ENCODE data around the gene CYP17A1. TPM values are rescaled to one million over a fixed set of nuclear protein-coding genes. Genes with fewer than 3 reads are reported as not detected.

The CYP17A1 gene
- total and polyA plus RNA-seq, 2 experiments from 2014 or later, result not detected

- Histone ChIP-seq H3K27me3 (ENCODE audit: insufficient read depth) (no peaks in the 10 kb centered on the region), H3K36me3 (ENCODE audit: insufficient read depth) (no peaks in the 10 kb centered on the region), H3K4me3 (no peak overlapping the region), H3K9me2 (ENCODE audit: insufficient read depth) (no peaks in the 10 kb centered on the region), H3K79me2 (replicated peaks; ENCODE audit: insufficient read depth) (no peaks in the 10 kb centered on the region), H3K27ac (ENCODE audit: low read depth) (no peak overlapping the region), H3K4me1 (ENCODE audit: insufficient read depth) (no peaks in the 10 kb centered on the region), H2AFZ (no peak overlapping the region), H4K20me1 (replicated peaks; ENCODE audit: insufficient read depth) (no peaks in the 10 kb centered on the region), H3K4me2 (no peak overlapping the region), H3F3A (replicated peaks; ENCODE audit: low read depth) (no peaks in the 10 kb centered on the region)
- Mint-ChIP-seq H3K27me3 (ENCODE audit: insufficient read depth, low read depth, poor library complexity) (no peaks in the 10 kb centered on the region), H3K4me3 (no peak overlapping the region), H3K27ac (no peak overlapping the region), H3K9me3 (no peaks in the 10 kb centered on the region), H3K36me3 (ENCODE audit: low read depth) (no peaks in the 10 kb centered on the region; the same call in 2 of the 3 replicates), H3K4me1 (no peaks in the 10 kb centered on the region)
- no peak for DNase-seq (ENCODE audit: low spot score)
- no peak for ATAC-seq
- TF ChIP-seq ZNF114 (CRISPR knock-in tag; IDR thresholded peaks at IDR 0.05), result no peak
- no peak for TF ChIP-seq EZH2 (IDR thresholded peaks at IDR 0.05; ENCODE audit: low read depth, unreplicated experiment)
- no peak for TF ChIP-seq REST (IDR thresholded peaks at IDR 0.05; ENCODE audit: unreplicated experiment)
- no peak for TF ChIP-seq CREB1 (CRISPR knock-in tag; IDR thresholded peaks at IDR 0.05; ENCODE audit: low read depth)
- no peak for TF ChIP-seq NANOG (IDR thresholded peaks at IDR 0.05; ENCODE audit: borderline replicate concordance)
- TF ChIP-seq JUNB (IDR thresholded peaks at IDR 0.05; ENCODE audit: unreplicated experiment), result no peak
- TF ChIP-seq STAT1 (IDR thresholded peaks at IDR 0.05; ENCODE audit: unreplicated experiment), result no peak
- TF ChIP-seq, protein P1, sequence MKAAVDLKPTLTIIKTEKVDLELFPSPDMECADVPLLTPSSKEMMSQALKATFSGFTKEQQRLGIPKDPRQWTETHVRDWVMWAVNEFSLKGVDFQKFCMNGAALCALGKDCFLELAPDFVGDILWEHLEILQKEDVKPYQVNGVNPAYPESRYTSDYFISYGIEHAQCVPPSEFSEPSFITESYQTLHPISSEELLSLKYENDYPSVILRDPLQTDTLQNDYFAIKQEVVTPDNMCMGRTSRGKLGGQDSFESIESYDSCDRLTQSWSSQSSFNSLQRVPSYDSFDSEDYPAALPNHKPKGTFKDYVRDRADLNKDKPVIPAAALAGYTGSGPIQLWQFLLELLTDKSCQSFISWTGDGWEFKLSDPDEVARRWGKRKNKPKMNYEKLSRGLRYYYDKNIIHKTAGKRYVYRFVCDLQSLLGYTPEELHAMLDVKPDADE (IDR thresholded peaks at IDR 0.05), result no peak
- TF ChIP-seq, protein P2, sequence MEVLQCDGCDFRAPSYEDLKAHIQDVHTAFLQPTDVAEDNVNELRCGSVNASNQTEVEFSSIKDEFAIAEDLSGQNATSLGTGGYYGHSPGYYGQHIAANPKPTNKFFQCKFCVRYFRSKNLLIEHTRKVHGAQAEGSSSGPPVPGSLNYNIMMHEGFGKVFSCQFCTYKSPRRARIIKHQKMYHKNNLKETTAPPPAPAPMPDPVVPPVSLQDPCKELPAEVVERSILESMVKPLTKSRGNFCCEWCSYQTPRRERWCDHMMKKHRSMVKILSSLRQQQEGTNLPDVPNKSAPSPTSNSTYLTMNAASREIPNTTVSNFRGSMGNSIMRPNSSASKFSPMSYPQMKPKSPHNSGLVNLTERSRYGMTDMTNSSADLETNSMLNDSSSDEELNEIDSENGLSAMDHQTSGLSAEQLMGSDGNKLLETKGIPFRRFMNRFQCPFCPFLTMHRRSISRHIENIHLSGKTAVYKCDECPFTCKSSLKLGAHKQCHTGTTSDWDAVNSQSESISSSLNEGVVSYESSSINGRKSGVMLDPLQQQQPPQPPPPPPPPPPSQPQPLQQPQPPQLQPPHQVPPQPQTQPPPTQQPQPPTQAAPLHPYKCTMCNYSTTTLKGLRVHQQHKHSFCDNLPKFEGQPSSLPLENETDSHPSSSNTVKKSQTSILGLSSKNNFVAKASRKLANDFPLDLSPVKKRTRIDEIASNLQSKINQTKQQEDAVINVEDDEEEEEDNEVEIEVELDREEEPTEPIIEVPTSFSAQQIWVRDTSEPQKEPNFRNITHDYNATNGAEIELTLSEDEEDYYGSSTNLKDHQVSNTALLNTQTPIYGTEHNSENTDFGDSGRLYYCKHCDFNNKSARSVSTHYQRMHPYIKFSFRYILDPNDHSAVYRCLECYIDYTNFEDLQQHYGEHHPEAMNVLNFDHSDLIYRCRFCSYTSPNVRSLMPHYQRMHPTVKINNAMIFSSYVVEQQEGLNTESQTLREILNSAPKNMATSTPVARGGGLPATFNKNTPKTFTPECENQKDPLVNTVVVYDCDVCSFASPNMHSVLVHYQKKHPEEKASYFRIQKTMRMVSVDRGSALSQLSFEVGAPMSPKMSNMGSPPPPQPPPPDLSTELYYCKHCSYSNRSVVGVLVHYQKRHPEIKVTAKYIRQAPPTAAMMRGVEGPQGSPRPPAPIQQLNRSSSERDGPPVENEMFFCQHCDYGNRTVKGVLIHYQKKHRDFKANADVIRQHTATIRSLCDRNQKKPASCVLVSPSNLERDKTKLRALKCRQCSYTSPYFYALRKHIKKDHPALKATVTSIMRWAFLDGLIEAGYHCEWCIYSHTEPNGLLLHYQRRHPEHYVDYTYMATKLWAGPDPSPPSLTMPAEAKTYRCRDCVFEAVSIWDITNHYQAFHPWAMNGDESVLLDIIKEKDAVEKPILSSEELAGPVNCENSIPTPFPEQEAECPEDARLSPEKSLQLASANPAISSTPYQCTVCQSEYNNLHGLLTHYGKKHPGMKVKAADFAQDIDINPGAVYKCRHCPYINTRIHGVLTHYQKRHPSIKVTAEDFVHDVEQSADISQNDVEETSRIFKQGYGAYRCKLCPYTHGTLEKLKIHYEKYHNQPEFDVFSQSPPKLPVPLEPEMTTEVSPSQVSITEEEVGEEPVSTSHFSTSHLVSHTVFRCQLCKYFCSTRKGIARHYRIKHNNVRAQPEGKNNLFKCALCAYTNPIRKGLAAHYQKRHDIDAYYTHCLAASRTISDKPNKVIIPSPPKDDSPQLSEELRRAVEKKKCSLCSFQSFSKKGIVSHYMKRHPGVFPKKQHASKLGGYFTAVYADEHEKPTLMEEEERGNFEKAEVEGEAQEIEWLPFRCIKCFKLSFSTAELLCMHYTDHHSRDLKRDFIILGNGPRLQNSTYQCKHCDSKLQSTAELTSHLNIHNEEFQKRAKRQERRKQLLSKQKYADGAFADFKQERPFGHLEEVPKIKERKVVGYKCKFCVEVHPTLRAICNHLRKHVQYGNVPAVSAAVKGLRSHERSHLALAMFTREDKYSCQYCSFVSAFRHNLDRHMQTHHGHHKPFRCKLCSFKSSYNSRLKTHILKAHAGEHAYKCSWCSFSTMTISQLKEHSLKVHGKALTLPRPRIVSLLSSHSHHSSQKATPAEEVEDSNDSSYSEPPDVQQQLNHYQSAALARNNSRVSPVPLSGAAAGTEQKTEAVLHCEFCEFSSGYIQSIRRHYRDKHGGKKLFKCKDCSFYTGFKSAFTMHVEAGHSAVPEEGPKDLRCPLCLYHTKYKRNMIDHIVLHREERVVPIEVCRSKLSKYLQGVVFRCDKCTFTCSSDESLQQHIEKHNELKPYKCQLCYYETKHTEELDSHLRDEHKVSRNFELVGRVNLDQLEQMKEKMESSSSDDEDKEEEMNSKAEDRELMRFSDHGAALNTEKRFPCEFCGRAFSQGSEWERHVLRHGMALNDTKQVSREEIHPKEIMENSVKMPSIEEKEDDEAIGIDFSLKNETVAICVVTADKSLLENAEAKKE (CRISPR knock-in tag; IDR thresholded peaks at IDR 0.05), result no peak
- no peak for TF ChIP-seq POLR2AphosphoS5 (IDR thresholded peaks at IDR 0.05; ENCODE audit: low read depth)
- TF ChIP-seq, protein P3, sequence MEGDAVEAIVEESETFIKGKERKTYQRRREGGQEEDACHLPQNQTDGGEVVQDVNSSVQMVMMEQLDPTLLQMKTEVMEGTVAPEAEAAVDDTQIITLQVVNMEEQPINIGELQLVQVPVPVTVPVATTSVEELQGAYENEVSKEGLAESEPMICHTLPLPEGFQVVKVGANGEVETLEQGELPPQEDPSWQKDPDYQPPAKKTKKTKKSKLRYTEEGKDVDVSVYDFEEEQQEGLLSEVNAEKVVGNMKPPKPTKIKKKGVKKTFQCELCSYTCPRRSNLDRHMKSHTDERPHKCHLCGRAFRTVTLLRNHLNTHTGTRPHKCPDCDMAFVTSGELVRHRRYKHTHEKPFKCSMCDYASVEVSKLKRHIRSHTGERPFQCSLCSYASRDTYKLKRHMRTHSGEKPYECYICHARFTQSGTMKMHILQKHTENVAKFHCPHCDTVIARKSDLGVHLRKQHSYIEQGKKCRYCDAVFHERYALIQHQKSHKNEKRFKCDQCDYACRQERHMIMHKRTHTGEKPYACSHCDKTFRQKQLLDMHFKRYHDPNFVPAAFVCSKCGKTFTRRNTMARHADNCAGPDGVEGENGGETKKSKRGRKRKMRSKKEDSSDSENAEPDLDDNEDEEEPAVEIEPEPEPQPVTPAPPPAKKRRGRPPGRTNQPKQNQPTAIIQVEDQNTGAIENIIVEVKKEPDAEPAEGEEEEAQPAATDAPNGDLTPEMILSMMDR (conservative IDR thresholded peaks at IDR 0.05; ENCODE audit: low read depth in 2 of 2), result no peak
- no peak for TF ChIP-seq EZH2phosphoT487 (IDR thresholded peaks at IDR 0.05; ENCODE audit: unreplicated experiment)
- no peak for TF ChIP-seq ZNF331 (CRISPR knock-in tag; IDR thresholded peaks at IDR 0.05; ENCODE audit: low read depth)
These were observed 43.0 kb upstream of the CYP17A1 start for GRCh38 chr10:102880256-102880655.
